Cardiac muscle cell (in vitro differentiated cells and primary cell): ENCODE measurements around the gene DUS4L. TPM values are rescaled to one million over a fixed set of nuclear protein-coding genes. Genes with fewer than 3 reads are reported as not detected.
"Not testable (repeated sequence)": the region's sequence is repeated elsewhere in the genome, so short reads cannot be mapped to it uniquely, and the experiment has no call there.

Experiments used
- DNase-seq, 2 donors: peaks; one replicate each; pipeline versions ENCODE4 v3.0.0 to v3.0.0-alpha.2; 2010 to 2017; ENCODE audit warnings: low read depth in 1 of 2, low spot score in 1 of 2
- H3K27ac ChIP-seq: fragments of 200-600 bp; sonication (generic); 2 replicates; pipeline ENCODE4 v1.5.1; 2016
- H3K27me3 ChIP-seq: fragments of 200-600 bp; sonication (generic); 2 replicates; pipeline ENCODE4 v1.6.0; 2016; ENCODE audit warnings: control low read depth
- H3K36me3 ChIP-seq: fragments of 200-600 bp; sonication (generic); 2 replicates; pipeline ENCODE4 v1.5.1; 2016; ENCODE audit warnings: control low read depth
- H3K4me1 ChIP-seq: fragments of 200-600 bp; sonication (generic); 2 replicates; pipeline ENCODE4 v1.8.1; 2017; ENCODE audit warnings: low read depth, mild to moderate bottlenecking, mixed run types
- H3K4me3 ChIP-seq: fragments of 200-600 bp; sonication (generic); 2 replicates; pipeline ENCODE4 v1.5.1; 2016; ENCODE audit warnings: mild to moderate bottlenecking
- H3K9me3 ChIP-seq: fragments of 200-600 bp; sonication (generic); 2 replicates; pipeline ENCODE4 v1.5.1; 2017; ENCODE audit warnings: low read depth, mild to moderate bottlenecking, control low read depth
- polyA plus RNA-seq: library from polyadenylated mRNA; unstranded; fragments of >200 nt; fragmentation: Nextera tagmentation; extraction: Ambion mirVana; gene quantifications from 2 replicates; pipeline ENCODE4 v1.2.1, GENCODE V29; 2016
- total RNA-seq: library from RNA; depleted of rRNA; stranded (reverse); fragments of >200 nt; gene quantifications from 2 replicates; pipeline ENCODE4 v1.2.3, GENCODE V29; 2016
- TF ChIP-seq, protein P1 (sequence below): IDR thresholded peaks from 2 replicates; pipeline ENCODE4 v1.5.1; 2012; ENCODE audit warnings: low read depth, mild to moderate bottlenecking, low read length

The DUS4L gene
- total and polyA plus RNA-seq, 2 experiments from 2014 or later = 12.8 to 22.5 TPM

DNA sequence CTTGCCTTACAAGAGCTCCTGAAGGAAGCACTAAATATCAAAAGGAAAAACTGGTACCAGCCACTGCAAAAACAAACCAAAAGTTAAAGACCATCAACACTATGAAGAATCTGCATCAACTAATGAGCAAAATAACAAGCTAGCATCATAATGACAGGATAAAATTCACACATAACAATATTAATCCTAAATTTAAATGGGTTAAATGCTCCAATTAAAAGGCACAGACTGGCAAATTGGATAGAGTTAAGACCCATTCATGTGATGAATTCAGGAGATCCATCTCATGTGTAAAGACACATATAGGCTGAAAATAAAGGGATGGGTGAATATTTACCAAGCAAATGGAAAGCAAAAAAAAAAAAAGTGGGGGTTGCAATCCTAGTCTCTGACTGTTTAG lies 29.6 kb upstream of the DUS4L start:
- TF ChIP-seq, protein P1, sequence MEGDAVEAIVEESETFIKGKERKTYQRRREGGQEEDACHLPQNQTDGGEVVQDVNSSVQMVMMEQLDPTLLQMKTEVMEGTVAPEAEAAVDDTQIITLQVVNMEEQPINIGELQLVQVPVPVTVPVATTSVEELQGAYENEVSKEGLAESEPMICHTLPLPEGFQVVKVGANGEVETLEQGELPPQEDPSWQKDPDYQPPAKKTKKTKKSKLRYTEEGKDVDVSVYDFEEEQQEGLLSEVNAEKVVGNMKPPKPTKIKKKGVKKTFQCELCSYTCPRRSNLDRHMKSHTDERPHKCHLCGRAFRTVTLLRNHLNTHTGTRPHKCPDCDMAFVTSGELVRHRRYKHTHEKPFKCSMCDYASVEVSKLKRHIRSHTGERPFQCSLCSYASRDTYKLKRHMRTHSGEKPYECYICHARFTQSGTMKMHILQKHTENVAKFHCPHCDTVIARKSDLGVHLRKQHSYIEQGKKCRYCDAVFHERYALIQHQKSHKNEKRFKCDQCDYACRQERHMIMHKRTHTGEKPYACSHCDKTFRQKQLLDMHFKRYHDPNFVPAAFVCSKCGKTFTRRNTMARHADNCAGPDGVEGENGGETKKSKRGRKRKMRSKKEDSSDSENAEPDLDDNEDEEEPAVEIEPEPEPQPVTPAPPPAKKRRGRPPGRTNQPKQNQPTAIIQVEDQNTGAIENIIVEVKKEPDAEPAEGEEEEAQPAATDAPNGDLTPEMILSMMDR = no peak
- H3K9me3 ChIP-seq = no peaks in the 10 kb centered on the region

GRCh38 chr7:107537228-107537627 lies 26.5 kb upstream of the DUS4L start:
- H3K9me3 ChIP-seq, H3K4me3 ChIP-seq, H3K36me3 ChIP-seq, H3K27me3 ChIP-seq, DNase-seq, H3K4me1 ChIP-seq, H3K27ac ChIP-seq: not testable (repeated sequence)

More for the DNA sequence above, 29.6 kb upstream of the DUS4L start:
- Histone ChIP-seq H3K27me3 (no peaks in the 10 kb centered on the region), H3K4me3 (no peak overlapping the region), H3K27ac (no peak overlapping the region), H3K36me3 (no peaks in the 10 kb centered on the region), H3K4me1 (no peaks in the 10 kb centered on the region)
- DNase-seq = no peak

DNA sequence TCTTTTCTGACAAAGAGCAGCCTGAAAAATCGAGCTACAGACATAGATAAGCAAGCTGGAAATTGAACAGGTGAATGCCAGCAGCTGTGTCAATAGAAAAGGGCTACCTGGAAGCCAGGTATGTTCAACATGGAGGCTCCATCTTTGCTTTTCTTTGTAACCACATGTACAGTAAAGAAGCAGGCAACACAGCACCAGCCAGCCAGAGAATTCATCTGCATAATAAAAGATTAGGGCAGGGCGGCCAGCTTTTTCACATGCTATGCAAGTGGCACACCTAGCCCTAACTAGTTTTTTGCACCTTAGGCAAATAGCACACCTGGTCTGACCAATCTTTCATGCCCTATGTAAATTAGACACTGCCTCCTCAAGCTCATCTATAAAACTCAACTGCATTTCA lies 25.8 kb upstream of the DUS4L start:
- no peaks in the 10 kb centered on the region for H3K36me3 ChIP-seq
- TF ChIP-seq, protein P1 = no peak
- no peaks in the 10 kb centered on the region for H3K4me1 ChIP-seq
- DNase-seq = no peak
- H3K27ac ChIP-seq = no peak overlapping the region
- H3K27me3 ChIP-seq = no peaks in the 10 kb centered on the region
- H3K4me3 ChIP-seq = no peak overlapping the region
- H3K9me3 ChIP-seq = no peaks in the 10 kb centered on the region

DNA sequence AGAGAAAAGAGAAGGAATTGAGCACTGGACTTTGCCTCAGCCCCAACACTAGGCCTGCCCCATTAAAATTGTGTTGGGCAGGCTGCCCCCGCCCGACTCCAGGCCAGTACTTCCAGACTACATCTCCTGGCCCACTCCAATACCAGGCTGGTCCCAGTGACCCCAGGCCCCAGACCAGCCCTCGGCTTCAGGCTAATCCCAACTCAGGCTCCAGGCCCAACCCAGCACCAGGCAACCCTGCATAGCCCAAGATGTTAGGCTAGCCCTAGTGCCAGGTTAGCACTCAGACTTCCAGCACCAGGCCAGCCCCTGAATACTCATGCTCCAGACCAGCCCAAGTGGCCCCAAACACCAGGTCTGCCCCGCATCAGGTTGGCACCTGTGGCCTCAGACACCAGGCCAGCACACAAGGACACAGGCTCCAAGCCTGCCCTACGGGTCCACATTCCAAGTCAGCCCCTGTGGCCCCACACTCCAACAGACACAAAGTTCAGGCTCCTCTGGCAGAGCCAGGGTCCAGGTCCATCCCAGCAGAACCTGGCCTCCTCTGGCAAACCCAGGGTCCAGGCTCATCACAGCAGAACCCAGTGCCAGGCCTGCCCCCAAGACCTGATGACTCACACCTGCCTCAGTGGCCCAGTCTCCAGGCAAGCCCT lies 20.3 kb upstream of the DUS4L start:
- H3K36me3 ChIP-seq = no peaks in the 10 kb centered on the region
- TF ChIP-seq, protein P1 = no peak
- no peak overlapping the region for H3K27ac ChIP-seq
- H3K9me3 ChIP-seq = no peaks in the 10 kb centered on the region
- no peaks in the 10 kb centered on the region for H3K27me3 ChIP-seq
- no peaks in the 10 kb centered on the region for H3K4me1 ChIP-seq
- no peak for DNase-seq
- no peak overlapping the region for H3K4me3 ChIP-seq

DNA sequence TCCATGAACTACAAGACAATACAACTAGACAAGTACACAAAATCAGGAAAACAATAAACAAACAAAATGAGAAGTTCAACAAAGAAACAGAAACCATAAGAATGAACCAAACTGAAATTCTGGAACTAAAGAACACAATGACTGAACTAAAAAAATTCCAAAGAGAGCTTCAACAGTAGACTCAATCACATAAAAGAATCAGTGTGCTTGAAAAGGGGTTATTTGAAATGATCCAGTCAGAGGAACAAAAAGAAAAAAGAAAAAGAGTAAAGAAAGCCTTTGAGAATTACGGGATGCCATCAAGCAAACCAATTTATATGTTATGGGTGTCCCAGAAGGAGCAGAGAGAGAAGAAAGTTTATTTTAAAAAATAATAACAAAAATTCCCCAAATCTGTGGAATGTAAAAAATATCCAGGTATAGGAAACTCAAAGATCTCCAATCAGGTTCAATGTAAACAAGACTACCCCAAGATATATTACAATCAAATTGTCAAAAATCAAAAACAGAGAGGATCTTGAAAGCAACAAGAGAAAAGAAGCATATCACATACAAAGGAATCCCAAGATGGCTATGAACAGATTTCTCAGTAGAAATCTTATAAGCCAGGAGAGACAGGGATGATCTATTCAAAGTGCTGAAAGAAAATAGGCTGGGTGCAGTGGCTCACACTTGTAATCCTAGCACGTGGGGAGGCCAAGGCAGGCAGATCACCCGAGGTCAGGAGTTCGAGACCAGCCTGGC lies 18.8 kb upstream of the DUS4L start:
- H3K9me3 ChIP-seq = no peaks in the 10 kb centered on the region
- no peaks in the 10 kb centered on the region for H3K36me3 ChIP-seq
- H3K27ac ChIP-seq = no peak overlapping the region
- no peaks in the 10 kb centered on the region for H3K4me1 ChIP-seq
- DNase-seq = no peak
- H3K27me3 ChIP-seq = no peaks in the 10 kb centered on the region
- TF ChIP-seq, protein P1 = no peak
- H3K4me3 ChIP-seq = no peak overlapping the region

DNA sequence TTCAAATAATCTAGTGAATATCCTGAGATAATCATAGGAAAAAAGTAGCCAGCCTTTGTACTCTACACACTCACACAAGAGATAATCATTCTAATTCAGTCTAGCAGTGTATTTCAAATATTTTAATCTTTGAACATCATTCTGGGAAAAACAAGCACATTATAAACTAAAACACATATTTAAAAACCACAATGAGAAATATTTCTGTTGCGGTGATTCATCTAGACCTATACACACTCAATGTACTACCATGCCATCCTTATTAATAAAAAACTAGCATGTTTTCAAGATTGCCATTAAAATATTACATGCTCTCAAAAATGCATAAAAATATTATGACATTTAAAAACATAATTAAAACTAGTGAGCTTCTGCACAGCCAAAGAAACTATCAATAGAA lies 11.8 kb upstream of the DUS4L start:
- DNase-seq = no peak
- peaks cover 15% of the 10 kb centered on the region for H3K36me3 ChIP-seq

More for the DNA sequence above, 11.8 kb upstream of the DUS4L start:
- Histone ChIP-seq H3K4me1 (no peaks in the 10 kb centered on the region), H3K9me3 (no peaks in the 10 kb centered on the region), H3K27me3 (no peaks in the 10 kb centered on the region), H3K27ac (no peak overlapping the region), H3K4me3 (no peak overlapping the region)
- TF ChIP-seq, protein P1 = no peak
